G401.6 (cell line): Measurements from ENCODE around the gene THNSL1.
A peak's percentile ranks its signal among the peaks of the same experiment; 100 is the strongest.
"Not testable (repeated sequence)": the region's sequence is repeated elsewhere in the genome, so short reads cannot be mapped to it uniquely, and the experiment has no call there.

Experiments used
- FAIRE-seq: peaks from 2 replicates; lab custom pipeline; 2012; peaks lifted over from hg19 to GRCh38; lab: Jason Lieb, UNC

Gene THNSL1, protein sequence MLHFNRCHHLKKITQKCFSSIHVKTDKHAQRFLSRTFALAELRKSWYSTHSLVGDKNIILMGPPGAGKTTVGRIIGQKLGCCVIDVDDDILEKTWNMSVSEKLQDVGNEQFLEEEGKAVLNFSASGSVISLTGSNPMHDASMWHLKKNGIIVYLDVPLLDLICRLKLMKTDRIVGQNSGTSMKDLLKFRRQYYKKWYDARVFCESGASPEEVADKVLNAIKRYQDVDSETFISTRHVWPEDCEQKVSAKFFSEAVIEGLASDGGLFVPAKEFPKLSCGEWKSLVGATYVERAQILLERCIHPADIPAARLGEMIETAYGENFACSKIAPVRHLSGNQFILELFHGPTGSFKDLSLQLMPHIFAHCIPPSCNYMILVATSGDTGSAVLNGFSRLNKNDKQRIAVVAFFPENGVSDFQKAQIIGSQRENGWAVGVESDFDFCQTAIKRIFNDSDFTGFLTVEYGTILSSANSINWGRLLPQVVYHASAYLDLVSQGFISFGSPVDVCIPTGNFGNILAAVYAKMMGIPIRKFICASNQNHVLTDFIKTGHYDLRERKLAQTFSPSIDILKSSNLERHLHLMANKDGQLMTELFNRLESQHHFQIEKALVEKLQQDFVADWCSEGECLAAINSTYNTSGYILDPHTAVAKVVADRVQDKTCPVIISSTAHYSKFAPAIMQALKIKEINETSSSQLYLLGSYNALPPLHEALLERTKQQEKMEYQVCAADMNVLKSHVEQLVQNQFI

DNA sequence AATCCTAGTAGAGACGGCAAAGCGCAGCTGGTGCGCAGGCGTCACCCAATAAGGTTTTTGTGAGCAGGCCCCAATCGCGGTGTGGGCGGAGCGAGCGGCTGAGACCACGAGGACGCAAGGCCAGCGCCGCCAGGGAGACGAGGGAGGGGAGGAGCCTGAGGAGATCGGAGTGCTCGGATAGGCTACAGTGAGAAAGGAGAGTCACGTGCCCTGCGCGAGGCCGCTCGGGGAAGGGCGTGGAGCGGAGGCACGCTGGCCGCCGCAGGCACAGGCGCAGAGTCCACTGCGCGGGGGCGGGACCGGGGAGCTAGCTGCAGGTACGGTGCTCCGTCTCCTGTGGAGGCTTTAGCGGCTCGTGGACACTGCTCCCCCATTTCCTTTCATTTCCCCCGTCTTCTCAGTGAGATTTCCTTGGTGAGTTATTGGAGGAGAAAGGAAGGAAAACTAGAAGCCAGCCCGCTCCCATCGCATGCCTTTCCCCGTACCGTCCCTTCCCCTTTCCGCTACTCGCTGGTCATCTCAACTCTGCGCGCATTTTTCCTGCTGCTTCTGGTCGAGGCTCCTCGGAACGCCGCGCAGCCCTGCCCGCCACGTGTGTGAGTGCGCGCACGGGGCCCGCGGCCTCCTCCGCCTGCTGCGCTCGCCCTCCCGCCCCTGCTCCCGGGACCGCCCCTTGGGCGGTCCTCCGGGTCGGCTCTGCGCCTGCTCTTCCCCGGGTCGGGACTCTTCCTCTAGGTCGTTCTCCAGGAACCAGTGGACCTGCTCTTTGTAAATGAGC, at the start of gene THNSL1:
Gene THNSL1, plus strand, starts transcription at position 237 of the 778 bp plus-strand sequence. CDS start 6,612 bp downstream, outside the sequence.
- FAIRE-seq, result peak; percentile 96

DNA sequence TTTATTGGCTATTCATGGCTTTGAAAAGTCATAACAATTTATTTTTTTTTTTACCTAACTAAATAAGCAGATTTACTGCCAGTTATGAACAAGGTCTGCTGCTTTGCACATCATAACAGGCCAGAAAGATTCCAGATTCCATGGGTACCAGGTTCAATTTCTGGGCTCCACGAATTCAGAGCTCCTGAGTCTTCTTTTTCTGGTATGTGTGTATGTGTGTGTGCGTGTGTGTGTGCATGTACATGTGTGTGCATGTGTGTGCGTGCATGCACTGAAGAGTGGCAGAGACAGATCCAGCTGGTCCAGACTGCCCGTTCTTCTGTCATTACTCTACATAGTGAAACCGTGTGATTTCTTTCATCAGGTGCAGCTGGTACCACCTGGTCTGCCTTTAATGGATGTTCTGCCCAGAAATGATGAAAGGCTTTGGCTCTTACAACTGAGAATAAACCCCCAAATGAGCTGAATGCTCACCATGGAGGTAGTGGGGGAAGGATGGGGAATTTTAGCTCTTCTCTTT, 49.4 kb upstream of the THNSL1 start:
- FAIRE-seq, result no peak

DNA sequence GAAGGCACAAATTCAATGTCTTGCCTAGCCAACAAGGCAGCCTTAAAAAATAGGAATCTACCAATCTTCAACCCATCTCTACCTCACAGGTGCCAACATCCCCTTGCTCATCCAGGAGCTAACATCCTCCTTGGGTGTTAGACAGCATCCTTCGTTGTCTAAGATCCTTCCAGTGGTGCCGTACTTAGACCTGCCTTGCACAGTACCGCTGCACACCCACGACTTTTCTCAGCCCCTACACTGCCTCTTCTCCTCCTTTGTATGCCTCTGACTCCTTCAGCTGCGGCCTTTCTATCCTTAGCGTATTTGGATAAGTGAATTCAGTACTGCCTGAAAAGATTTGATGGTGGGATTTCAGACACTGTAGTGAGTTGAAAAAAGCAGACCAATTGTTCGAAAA, 48.1 kb upstream of the THNSL1 start:
- no peak for FAIRE-seq

DNA sequence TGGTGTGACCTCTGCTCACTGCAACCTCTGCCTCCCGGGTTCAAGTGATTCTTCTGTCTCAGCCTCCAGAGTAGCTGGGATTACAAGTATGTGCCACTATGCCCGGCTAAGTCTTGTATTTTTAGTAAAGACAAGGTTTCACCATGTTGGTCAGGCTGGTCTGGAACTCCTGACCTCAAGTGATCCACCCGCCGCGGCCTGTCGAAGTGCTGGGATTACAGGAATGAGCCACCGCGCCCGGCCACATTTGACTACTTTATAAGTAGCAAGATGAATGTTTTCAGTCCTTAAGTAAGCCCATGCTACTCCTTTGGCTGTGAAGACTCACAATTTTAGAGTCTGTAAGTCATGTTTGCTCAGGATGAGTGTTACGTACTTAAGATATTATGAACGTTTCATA, 47.5 kb upstream of the THNSL1 start:
- FAIRE-seq, result not testable (repeated sequence)

DNA sequence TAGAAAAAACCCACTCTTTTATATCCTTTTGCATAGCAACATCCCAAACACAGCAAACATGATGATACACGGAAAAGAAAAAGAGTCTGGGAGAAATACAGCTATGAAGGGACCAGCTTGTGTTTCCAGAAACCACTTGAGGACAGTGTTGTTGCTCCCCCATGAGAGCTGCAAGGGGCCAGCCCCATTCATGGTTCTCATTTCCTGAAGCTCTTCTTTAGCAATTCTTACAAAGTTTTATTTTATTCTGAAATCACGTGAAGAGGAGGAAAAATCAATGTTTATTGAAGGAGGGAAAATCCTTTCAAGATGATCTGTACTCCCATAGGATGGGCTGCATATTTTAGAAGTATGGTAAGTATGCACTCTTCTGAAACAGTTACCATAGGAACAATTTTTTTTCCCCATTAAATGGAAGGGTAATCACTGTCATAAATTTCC, 46.6 kb upstream of the THNSL1 start:
- FAIRE-seq, result no peak

DNA sequence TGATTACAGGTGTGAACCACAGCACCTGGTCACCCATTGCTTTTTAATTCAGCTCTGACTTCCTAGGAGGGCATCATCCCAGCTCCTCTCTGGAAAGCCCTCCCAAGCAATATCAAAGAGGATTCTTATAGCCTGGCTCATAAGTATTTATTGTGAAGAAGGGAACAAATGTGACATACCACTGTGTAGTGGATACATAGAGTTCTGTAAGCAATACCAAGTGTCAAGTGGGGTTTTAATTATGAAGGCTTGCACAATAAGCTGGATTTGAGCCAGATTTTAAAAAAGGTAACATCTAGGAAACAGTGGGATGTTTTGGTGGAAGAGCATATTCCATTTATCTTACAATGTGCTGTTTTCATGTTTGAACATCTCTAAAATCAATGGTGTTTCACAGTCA, 45.0 kb upstream of the THNSL1 start:
- no peak for FAIRE-seq

DNA sequence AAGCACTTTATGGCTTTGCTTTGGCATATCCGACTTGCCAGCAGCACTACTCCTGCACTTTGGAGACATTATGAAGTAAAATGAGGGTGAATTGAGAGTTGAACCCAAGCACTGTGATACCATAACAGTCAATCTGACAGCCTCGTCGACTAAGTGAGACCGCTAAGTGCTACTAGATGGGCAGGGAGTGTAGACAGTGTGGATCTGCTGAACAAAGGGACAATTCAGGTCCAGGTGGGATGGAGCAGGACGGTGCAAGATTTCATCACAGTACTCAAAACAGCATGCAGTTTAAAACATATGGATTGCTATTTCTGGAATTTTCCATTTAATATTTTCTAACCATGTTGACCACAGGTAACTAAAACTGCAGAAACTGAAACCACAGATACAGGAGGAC, 43.2 kb upstream of the THNSL1 start:
- FAIRE-seq, result no peak

DNA sequence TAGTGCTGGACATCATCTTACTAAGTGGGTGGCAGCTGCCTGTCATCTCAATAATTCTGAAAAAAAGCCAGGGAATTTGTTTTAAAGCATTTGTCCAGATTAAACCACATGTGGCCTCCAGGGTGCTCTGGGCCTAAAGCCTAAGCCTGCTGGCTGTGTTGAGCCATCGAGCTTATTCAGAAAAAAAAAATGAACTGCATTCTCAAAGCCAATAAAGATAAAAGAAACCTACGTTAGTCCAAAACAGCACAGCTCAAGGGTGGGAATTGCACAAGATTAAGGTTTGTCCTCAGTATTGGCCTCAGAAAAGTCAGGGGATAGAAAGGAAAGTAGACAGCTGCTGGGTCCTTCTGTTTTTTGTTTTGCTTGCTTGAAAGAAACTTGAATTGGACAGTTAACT, 41.4 kb upstream of the THNSL1 start:
- no peak for FAIRE-seq

DNA sequence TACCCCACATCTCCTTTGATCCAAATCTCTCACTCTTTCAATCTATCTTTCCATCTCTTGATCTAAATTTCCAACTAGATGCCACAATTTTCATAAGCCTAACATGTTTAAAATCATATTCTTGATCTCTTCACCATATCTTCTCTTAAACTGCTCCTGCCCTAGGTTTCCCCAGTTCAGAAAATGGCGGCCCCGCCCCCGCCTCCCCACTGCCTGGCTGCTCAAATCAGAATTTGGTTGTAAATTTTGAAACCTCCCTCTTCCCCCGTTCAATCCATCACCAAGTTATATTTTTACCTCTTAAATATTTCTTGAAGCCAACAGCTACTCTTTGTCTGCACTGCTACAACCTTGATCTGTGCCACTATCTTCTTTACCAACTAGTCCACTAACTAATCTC, 36.7 kb upstream of the THNSL1 start:
- FAIRE-seq, result no peak

DNA sequence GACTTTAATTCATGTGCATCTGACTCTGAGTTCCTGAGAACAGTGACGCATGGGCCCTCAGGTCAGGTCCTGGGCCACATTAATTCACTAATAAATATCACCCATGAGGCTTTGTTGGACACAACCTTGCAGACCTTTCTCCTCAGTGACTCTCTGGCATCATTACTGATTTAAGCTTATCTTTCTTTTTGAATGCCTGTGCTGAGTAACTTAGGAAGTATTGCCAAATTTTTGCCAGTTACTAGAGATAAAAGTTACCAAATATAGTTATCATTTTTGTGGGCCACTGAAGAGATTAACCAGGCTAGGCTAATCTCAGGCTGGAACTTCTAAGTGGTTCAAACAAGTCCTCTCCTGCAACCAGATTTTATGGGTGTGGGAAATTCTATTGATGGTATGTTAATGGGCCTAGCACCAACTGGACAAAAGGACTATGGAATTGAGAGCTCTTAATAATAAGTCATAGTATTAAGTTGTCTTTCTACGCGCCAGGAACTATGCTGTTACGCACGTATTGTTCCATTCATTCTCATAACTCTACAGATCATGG, 35.2 kb upstream of the THNSL1 start:
- FAIRE-seq, result no peak

DNA sequence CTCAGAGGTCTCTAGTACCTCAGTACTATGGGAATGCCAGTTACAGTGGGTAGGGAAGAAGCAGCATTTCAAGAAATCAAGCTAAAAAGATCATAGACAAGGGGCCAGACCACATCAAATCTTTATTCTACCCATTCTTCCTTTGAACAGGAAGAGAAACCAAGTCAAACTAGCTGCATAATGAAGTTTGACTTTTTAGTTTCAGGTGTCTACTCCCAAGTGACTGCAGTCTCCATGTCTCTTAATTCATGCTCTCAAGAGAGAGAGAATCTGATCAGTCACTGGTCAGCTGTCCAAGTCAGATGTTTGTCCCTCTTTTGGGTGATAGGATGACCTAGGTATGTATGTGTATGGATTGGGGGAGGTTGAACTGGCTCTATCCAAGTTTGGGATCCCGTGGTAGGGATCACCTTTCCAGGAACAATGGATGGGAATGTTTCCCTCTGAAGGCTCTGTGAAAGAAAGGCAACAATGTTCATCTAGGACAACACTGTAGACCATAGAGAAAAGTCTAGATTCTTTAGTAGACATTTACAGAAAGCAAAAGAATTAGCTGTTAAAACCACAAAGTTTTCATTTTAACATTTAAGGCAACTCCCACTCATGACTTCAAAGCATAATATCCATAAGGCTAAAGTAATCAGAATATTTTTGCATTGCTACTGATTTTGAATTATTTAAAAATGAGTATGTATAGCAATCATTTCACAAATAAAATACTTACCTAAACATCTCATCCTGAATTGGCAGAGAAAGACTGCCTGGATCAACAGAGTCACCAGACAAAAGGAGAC, 33.9 kb upstream of the THNSL1 start:
- FAIRE-seq, result no peak

DNA sequence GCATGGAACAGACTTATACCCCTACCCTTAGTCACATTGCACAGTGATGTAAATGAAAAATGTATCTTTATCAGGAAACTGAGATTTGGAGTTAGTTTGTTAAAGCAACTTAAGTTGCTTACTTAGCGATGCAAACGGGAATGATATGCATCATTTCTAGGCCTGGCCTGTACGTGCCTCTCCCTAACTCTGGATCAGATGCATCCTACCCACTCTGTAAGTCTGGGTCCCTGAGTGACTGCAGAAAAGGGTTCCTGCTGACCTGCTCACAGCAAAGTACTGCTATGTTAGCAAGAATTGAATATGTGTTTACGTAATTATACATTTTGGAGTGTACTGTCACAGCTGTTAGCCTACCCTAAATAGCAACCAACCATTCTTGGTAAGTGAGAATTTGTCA, 33.3 kb upstream of the THNSL1 start:
- FAIRE-seq, result no peak

DNA sequence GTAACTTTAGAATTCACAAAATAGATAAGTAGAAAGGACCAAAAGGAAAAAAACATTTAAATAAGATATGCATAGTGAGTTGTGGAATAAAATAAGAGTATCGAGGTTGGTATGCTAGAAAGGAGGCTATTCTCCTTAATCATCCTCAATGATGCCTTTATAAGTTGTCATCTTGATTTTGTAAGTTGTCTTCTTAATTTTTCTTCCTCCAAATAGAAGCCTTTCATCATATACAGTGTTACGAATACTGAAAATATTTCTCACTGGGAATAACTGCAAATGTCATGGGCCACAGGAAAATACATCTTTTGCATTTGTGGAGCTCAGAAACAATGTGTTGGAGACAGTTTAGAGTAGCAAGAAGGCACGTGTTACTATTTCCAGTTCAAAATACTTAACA, 32.5 kb upstream of the THNSL1 start:
- FAIRE-seq, result no peak

DNA sequence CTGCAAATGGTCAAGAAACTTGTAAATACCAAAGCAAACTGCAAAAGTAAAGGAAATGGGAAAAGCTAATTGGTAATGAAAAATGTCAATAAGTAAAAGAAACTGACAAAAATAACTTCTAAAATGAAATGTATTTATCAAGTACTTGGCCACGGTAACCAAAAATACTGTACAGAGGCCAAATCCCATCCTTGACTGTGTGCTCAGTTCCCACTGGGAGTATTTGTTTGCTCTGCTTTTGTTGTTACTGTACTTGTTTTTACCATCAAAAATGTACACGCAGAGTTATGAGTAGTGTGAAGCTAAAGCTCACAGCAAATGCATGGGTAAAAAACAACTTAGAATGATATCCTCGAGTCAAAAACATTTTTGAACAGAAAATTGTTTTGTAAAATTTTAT, 31.5 kb upstream of the THNSL1 start:
- no peak for FAIRE-seq

DNA sequence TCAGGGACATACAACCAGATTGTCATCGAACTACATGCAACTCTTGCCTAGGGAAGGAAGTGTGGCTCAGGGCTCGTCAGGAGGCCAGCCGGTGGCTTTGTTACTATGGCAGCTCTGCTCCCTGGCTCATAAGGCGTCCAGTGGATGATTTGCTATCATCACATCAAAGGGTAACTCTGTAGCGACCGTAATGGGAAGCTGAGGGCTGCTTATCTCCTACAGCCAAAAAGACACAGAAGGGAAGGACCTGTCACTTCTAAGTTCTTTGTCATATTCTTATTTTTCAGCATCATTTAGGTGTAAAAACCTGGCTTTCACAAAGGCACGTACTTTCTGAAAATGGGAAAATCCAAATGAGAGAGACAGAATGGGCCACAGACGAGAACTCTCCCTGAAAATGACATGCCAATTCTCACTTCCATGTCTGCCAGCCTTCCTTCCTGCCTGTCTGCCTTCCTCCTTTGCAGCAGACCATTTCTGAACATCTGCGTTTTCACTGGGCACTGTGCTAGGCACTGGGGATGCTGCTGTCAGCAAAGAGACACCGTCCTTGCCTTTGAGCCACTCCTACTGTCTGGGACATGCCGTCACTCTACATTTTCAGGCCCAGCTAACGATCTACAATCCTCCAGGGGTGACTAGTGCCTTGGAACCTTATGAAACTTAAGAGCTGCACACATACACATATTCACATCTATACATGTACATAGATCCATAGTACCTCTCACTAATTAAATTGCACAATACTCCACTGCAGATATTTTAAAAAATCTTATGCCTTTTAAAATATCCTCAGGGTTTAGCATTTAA, 27.4 kb upstream of the THNSL1 start:
- no peak for FAIRE-seq

DNA sequence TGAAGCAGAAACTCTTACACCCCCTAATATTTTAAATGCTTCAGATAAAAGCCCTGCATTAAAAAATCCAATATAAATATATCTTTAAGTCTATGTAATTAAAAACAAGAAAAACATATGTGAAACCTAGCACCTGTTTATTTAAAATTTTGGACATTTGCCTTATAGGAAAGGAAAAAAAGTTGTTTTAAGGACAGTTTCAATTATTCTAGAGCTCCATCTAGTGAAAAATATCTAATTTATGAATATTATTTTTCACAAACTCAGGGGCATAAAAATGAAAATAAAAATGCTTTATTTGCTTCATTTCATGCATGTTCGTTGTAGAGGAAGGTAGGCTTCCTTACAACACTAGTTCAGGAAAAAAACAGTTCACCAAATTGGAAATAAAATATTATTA, 26.5 kb upstream of the THNSL1 start:
- peak; percentile 41 for FAIRE-seq

DNA sequence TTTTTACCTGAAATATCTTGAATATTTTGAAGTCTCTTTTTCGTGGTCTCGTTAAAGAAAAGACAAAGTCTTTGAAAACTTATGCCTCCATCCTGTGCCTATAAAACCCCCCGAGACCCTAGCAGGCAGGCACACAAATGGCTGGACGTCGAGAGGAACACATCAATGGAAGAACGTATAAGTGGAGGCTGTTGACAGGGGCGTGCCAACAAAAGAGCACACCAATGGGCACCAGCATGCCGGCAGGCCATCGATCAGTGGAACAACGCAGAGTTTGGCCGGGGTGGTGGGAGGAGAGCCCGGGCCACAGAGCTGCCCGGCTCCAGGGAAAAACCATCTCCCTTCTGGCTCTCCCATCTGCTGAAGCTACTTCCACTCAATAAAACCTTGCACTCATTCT, 25.1 kb upstream of the THNSL1 start:
- no peak for FAIRE-seq

DNA sequence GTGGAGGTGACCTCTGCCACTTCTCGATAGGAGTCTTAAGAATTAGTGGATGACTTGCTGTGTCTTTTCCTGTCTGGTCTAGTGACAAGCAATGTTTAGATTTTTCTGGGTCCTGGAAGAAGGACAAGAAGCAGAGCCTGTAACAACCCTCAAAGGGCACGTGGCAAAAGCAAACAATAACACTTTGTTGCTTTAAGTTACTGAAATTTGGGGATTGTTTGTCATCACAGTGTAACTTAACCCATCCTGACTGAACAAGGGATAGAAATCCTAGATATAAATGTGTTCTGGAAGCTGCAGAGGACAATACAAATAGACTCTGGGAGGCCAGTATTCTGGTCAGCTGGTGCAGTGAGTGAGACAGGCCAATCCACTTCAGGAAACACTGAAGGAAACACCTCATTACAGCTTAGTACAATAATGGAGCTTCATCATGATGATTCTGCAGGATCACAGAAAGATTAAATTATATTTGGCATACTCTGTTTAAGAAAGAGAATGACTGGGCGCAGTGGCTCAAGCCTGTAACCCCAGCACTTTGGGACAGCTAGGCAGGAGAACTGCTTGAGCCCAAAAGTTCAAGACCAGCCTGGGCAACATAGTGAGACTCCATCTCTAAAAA, 23.8 kb upstream of the THNSL1 start:
- FAIRE-seq, result no peak

DNA sequence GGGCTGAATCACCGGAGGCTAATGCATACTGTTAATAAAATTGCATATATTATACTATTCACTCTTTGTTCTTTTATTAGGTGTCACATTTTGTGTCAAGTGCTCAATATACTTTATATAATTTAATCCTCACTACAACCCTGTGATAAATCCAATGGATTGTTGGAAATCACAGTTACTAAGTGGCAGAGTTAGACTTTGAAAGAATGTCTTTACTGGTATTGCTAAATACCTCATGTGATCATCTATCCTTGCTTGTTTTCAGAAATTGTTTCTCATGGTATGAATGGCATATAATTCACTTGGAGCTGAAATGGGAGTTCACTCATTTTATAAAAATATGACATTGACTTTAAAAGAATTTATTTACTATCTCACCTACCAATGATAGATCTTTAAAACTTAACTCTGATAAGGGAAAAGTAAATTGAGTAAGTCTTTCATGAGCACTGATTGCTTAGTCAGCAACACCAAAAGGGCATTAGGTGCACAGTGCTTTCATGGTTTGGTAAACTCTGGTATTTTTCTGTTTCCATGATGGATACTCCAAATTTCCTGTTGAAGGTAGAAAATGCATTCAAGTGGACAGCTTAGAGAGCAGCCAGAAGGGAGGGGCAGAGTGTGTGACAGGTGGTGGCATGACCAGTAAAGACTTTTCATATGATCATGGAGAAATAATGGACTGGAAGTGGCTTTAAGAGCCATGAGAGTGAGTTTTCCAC, 23.0 kb upstream of the THNSL1 start:
- FAIRE-seq, result no peak

DNA sequence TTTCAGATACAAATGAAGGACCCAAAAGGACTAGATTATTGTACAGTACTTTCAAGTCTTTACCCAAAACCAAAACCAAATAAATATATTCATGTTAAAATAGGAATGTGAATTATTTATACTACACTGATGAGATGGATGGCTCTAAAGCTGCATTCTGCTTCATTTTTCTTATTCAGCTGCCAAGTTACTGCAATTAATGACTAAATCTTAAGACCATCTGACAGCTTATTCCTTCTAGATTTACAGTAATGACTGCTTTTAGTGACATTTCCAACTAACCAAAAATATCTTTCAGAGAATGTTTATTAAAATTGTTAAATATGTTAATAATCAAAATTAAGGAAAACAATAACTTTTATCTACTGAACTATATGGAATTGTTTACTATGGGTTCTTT, 21.3 kb upstream of the THNSL1 start:
- FAIRE-seq, result no peak
